HG03135 (cell line): ENCODE results near the gene CEP131.

ENCODE experiments used
- ATAC-seq: cut with Tn5 transposase; IDR thresholded peaks from one replicate; pipeline ENCODE4 v1.9.1; 2021; ENCODE audit warnings: mild to moderate bottlenecking, moderate library complexity; ENCODE audit not compliant: unreplicated experiment

CEP131 gene

GRCh38 chr17:81222906-81223761 is at the start of gene CEP131:
CEP131 (minus strand) TSS chr17:81222965; CDS start chr17:81220056, 2,909 bp downstream.
- peak; percentile 87 for ATAC-seq

DNA sequence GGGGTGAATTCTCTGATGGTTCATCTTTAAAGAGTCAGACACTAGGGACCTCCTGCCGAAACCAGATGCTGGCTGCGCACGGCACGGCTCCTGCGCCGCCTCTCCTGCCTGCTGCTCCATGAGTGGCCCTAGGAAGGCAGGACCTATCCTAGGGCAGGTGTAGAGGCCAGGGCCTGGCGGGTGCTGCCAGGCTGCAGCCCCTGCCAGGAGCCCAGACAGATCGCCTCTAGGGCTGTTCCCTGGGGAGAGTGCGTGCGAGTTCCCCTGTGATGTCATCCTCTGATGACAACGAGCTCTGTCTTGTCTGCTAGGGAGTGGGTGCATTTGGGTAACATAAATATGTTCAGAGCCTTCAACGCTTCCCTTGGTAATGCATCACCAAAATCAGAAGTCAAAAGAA is 48.5 kb upstream of the CEP131 start:
- no peak for ATAC-seq

GRCh38 chr17:81270279-81270678 is 47.5 kb upstream of the CEP131 start:
- no peak for ATAC-seq

DNA sequence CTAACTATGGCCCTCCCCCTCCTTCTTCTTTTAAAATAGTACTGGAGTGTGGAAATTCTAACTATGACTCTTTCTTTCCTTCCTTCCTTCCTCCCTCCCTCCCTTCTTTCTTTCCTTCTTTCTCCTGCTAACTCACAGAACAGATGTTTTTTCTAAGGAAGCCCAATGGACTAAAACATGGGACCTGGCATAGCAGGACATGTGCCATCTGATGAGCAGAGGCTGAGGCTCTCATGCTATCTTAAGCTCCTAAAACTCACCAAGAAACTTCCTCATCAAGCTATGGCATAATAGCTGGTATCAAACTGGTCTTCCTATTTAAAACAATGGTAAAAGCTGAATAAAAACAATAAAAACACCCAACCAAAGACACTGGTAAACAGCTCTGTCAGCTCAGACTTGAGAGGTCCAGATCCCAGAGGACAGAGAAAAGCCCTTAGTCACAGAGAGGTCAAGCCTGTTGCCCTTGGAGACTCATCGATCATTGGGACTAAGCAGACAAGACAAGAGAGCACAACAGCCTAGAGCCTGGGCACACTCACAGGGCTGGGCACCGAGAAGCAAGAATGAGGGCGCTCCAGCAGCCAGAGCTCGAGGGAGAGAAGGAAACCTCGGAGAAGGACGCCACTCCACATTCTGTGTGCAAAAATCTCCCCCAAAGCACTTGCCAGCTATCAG is 44.8 kb upstream of the CEP131 start:
- ATAC-seq = no peak

DNA sequence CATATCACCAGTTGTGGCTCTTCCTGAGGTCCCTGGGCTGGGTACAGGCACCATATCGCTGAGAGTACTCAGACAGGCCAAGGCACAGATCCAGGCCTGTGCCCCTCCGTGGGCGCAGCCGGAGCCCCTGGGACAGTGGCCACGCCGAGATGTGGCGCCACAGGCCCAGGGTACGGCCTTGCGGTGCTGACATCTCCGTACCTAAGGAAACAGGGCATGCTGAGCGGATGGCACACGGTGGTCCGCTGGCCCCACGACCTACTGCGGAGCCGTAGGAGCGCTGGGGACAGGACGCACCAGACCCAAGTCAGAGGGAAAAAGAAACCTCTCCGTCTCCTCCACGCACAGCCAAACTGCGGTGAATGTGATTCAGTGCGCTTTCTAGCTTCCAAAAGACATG is 42.8 kb upstream of the CEP131 start:
- no peak for ATAC-seq

GRCh38 chr17:81264640-81265039 is 41.9 kb upstream of the CEP131 start:
- no peak for ATAC-seq

DNA sequence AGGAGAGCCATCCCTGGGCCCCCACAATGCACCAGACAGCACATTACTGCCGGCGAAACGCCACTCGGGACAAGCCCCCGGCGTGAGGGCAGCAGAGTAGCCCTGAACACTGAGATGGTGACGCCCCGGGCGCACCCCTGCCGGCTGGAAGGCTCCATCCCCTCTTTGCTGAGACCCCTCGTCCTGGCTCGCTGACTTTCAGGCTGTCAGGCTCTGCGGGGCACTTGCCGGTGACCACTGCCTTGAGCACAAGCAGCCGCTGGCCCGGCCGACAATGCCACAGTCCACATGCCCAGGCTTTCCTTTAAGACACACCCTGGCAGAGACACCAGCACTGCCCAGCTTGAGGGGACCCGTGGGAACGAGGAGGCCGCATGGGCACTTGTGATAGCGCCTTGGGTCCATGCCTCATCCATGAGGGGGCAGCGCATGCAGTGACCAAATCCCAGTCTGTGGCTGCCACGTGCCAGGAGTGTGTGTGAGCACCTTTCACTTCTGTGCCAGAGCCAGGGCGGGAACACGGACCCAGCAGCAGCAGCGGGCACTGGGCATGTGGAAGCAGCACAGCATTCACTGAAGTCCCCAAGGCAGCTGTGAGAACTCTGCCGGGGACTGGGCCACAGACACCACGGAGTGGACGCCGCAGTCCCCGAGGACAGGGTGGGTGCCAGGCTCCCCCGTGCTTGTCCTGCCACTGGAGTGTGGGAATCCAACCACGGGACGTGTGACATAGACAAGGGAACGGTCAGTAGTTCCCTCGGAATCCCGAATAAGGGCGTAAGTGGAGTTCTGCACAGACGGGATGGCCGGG is 40.8 kb upstream of the CEP131 start:
- ATAC-seq = no peak

- no peak for ATAC-seq
Measured at GRCh38 chr17:81261582-81262336, 39.0 kb upstream of the CEP131 start.

DNA sequence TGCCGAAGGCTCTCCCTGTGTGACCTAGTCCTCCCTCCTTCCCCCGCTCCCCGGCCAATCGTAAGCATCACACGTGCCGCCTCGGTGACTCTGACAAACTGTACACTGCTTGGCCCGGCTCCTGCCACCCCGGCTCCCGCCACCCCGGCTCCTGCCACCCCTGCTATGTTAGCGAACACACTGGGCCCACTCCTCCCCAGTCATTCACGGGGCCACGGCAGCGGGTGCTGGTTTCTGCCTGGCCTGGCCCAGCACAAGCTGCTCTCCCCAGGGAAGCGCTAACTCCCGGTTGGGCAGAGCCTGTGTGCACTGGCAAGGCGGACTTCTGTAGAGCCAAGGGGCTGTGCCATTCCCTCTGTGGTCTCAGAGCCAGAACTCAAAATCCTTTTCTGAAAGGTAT is 38.3 kb upstream of the CEP131 start:
- ATAC-seq = no peak

DNA sequence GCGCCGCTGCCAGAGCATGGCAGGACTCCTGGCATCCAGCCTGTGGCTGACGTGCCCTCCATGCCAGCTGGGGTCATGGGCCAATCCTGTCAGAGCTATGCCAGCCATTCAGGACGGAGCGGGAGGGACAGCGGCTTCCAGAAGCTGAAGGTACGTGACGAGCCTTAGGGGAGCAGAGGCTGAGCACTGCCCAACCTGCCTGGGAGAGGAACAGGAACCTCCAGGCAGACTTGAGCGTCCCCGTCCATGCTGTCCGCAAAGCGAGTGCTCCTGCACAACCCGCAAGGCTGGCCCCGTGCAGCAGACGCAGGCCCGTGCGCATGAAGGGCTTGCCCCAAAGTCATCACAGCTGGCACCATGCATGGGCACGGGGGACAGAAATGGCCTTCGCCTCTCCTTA is 37.9 kb upstream of the CEP131 start:
- no peak for ATAC-seq

DNA sequence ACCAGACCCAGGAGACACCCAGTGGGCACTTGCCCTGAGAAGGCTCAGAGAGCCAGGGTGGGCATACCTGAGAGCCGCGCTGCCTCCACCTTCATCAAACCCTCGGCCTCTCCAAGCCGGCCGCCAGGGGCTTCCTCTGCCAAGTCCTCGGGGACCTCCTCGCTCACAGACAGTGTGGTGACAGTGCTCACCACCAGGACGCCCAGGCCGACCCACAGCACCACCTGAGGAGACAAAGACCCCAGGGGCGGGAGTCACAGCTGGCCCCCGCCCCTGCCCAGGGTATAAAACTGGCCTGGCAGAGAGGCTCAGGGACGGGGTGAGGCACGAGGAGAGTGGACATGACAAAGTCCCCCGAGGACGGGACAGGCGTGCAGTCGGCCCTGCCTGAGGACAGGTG is 37.4 kb upstream of the CEP131 start:
- ATAC-seq = no peak

- ATAC-seq = no peak
Measured at GRCh38 chr17:81259058-81259605, 36.4 kb upstream of the CEP131 start.

DNA sequence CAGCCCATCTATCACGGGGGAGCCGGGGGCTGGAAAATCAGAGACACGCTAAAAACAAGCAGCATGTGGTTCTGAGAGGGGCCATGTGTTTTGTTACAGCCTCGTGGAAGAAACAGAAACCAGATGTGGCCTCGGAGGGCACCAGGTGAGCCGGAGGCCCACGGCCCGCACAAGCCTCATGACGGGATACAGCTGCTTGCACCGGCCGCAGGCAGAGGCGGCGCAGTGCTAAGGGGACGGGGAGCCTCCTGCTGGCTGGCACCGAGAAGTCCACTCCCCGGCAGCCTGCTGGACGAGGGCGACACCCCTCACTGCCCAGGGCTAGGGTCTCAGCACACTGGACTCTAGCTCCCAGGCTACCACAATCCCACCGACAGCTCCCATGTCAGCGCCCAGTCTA is 35.5 kb upstream of the CEP131 start:
- no peak for ATAC-seq

- ATAC-seq = no peak
Measured at GRCh38 chr17:81257533-81257932, 34.8 kb upstream of the CEP131 start.

GRCh38 chr17:81256616-81257015 is 33.9 kb upstream of the CEP131 start:
- ATAC-seq = no peak

GRCh38 chr17:81254955-81255717 is 32.4 kb upstream of the CEP131 start:
- ATAC-seq = no peak

DNA sequence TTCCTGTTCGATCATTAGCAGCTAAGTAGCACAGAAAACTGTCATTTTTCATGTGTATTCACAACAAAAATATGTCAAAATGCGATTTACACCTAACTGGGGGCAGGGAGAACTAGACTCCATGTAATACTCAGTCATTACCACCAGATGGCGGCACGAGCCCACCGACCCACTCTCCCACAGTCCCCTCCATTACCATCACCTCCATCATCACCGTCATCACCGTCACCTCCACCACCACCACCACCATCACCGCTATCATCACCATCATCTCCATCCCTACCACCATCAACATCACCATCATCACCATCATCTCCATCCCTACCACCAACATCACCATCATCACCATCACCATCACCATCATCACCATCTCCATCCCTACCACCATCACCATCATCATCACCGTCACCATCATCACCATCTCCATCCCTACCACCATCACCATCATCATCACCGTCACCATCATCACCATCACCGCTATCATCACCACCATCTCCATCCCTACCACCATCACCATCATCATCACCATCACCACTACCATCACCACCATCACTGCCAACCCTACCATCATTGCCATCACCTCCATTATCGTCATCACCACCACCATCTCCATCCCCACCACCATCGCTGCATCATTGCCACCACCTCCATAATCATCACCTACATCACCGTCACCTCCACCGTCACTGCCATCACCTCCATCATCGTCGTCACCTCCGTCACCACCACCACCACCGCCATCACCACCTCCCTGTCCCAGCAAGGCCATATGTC is 30.8 kb upstream of the CEP131 start:
- ATAC-seq = no peak

- no peak for ATAC-seq
Measured at GRCh38 chr17:81252987-81253329, 30.2 kb upstream of the CEP131 start.

DNA sequence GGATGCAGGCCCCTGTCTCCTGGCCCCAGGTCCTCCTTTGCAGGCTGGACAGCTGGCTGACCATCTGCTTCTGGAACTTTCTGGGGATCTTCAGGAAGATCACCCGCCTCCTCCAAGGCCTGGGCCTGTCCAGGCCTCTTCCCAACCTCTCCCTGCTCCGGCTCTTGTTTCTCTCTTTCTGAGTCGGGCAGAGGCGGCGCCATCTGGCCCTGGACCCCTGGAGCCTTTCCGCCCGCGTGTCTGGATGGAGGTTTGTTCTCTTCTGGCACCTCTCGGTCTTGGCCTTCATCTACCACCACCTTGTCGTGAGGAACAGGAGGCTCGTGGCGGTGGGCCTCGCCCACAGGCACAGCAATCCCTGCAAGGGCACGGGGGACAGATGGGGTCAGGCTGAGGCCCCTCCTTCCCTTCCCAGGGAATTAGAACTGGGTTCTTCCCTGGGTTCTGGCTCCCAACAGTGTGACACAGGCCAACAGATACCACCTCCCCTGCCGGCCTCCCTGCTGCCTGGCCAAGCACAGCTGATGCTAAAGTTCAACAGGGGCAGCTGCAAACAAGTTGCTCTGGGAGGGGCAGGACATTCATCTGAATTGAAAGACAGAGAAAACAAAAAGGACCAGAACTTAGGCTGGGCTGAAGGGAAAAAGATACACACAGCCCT is 29.7 kb upstream of the CEP131 start:
- no peak for ATAC-seq
